Tibial nerve (tissue), 4 donors: Measurements from ENCODE around the gene SDF2L1. TPM values are rescaled to one million over a fixed set of nuclear protein-coding genes. Genes with fewer than 3 reads are reported as not detected.
"Not testable (repeated sequence)": the region's sequence is repeated elsewhere in the genome, so short reads cannot be mapped to it uniquely, and the experiment has no call there.

Experiments used
- DNase-seq, 2 donors: peaks; one replicate each; pipeline ENCODE4 v3.0.0-alpha.2; 2019; ENCODE audit warnings: low spot score in 2 of 2
- H3K27ac ChIP-seq, 4 donors: fragments of 200-600 bp; sonication (generic) in 3 of 4; one replicate each; pipeline ENCODE4 v1.5.1; 2017 to 2019; ENCODE audit warnings: mild to moderate bottlenecking in 1 of 4
- H3K27me3 ChIP-seq, 2 donors: fragments of 200-600 bp; sonication (generic) in 1 of 2; one replicate each; pipeline versions ENCODE4 v1.5.1 to v1.6.0; 2017 to 2019
- H3K36me3 ChIP-seq, 3 donors: fragments of 200-600 bp; sonication (generic); one replicate each; pipeline ENCODE4 v1.5.1; 2018 to 2019
- H3K4me1 ChIP-seq, 4 donors: fragments of 200-600 bp; sonication (generic) in 3 of 4; one replicate each; pipeline ENCODE4 v1.5.1; 2017 to 2019
- H3K4me3 ChIP-seq, 4 donors: fragments of 200-600 bp; sonication (generic) in 3 of 4; one replicate each; pipeline ENCODE4 v1.5.1; 2017 to 2019; ENCODE audit warnings: mild to moderate bottlenecking in 1 of 4, moderate library complexity in 1 of 4
- H3K9me3 ChIP-seq, 4 donors: fragments of 200-600 bp; sonication (generic) in 3 of 4; one replicate each; pipeline ENCODE4 v1.5.1; 2017 to 2019
- EP300 ChIP-seq, 2 donors: sonication (generic); formaldehyde crosslinking; IDR thresholded peaks; one replicate each; pipeline ENCODE4 v1.6.1; 2017; ENCODE audit warnings: antibody characterized with exemption in 2 of 2, mild to moderate bottlenecking in 1 of 2
- POLR2A ChIP-seq, 2 donors: fragments of 450-650 bp; IDR thresholded peaks; one replicate each; pipeline ENCODE4 v1.6.1; 2017; ENCODE audit warnings: antibody characterized with exemption in 2 of 2, mild to moderate bottlenecking in 2 of 2, moderate library complexity in 2 of 2
- WGBS, 2 donors: methylation state at CpG; one replicate each; pipeline ENCODE4 v1.1.5; 2018; 5-methylcytosine and 5-hydroxymethylcytosine counted together
- total RNA-seq, 4 donors: library from RNA; depleted of rRNA; stranded (reverse); fragments of >200 nt; gene quantifications; one replicate each; pipeline ENCODE4 v1.1.0, GENCODE V29; 2016
- TF ChIP-seq, protein P1 (sequence below), 5 experiments: fragments of 200-600 bp in 3 of 5; fragments of 450-650 bp in 2 of 5; sonication (generic) in 3 of 5; IDR thresholded peaks; one replicate each; pipeline ENCODE4 v1.5.1; 2016 to 2019; ENCODE audit warnings: antibody characterized with exemption in 5 of 5, mild to moderate bottlenecking in 3 of 5, moderate library complexity in 2 of 5

The SDF2L1 gene
- total RNA-seq, 4 donors from 2014 or later = 11.4 to 62.7 (median 31.5) TPM

DNA sequence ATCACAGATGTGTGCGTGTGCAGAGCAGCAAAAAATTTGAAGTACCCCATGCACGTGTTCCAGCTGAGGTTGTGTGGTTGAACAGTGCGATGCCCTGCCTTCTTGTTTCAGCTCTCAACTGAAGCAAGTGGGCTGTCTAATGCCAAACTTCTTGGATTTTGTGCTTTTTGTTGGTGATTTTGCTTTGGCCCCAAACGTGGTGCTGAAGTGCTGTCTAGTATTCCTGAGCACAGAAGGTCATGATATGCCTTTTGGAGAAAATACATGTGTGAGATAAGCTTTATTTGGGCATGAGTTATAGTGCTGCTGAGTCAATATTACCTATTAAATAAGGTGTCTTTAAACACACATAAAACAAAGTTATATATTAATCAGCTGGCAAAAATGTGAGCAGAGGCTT lies 26.4 kb upstream of the SDF2L1 start:
- DNase-seq = no peak
- H3K27me3 ChIP-seq = no peaks in the 10 kb centered on the region
- no peak overlapping the region for H3K27ac ChIP-seq
- H3K36me3 ChIP-seq = peaks cover 0 to 50% (median 14%) of the 10 kb centered on the region in 3 donors
- TF ChIP-seq EP300 (IDR thresholded peaks at IDR 0.05) = no peak
- no peak for TF ChIP-seq POLR2A (IDR thresholded peaks at IDR 0.05)
- TF ChIP-seq, protein P1, sequence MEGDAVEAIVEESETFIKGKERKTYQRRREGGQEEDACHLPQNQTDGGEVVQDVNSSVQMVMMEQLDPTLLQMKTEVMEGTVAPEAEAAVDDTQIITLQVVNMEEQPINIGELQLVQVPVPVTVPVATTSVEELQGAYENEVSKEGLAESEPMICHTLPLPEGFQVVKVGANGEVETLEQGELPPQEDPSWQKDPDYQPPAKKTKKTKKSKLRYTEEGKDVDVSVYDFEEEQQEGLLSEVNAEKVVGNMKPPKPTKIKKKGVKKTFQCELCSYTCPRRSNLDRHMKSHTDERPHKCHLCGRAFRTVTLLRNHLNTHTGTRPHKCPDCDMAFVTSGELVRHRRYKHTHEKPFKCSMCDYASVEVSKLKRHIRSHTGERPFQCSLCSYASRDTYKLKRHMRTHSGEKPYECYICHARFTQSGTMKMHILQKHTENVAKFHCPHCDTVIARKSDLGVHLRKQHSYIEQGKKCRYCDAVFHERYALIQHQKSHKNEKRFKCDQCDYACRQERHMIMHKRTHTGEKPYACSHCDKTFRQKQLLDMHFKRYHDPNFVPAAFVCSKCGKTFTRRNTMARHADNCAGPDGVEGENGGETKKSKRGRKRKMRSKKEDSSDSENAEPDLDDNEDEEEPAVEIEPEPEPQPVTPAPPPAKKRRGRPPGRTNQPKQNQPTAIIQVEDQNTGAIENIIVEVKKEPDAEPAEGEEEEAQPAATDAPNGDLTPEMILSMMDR (IDR thresholded peaks at IDR 0.05) = no peak
- H3K4me3 ChIP-seq = no peak overlapping the region
- WGBS, 2 donors = 80 to 81% methylated on average over 4 of the region's 4 CpGs
- H3K9me3 ChIP-seq = no peaks in the 10 kb centered on the region
- H3K4me1 ChIP-seq = peaks cover 0 to 27% (median 3%) of the 10 kb centered on the region in 4 donors

GRCh38 chr22:21617337-21617736 lies 24.8 kb upstream of the SDF2L1 start:
- not testable (repeated sequence) for H3K27ac ChIP-seq, H3K9me3 ChIP-seq, H3K27me3 ChIP-seq, H3K4me3 ChIP-seq, DNase-seq
- WGBS, 2 donors = 91 to 94% methylated on average over 6 of the region's 6 CpGs
- peaks cover 0 to 35% (median 8%) of the 10 kb centered on the region in 3 donors for H3K36me3 ChIP-seq
- peaks cover 0 to 41% (median 12%) of the 10 kb centered on the region in 4 donors for H3K4me1 ChIP-seq

DNA sequence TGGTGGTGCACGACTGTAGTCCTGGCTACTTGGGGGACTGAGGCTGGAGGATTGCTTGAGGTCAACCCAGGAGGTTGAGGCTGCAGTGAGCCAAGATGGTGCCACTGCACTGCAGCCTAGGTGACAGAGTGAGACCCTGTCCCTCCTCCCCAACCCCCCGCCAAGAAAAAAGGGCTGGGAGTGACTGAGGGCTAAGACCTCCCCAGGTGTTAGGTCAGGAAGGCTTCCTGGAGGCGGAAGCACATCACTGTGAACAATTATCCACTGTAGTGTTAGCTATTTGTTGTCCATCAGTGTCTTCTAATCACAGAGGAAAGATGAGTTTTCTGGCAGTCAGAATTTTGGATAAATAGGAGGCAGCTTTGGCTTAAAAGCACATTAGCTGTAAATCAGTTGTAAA lies 21.1 kb upstream of the SDF2L1 start:
- H3K4me3 ChIP-seq = no peak overlapping the region
- no peak for TF ChIP-seq POLR2A (IDR thresholded peaks at IDR 0.05)
- TF ChIP-seq EP300 (IDR thresholded peaks at IDR 0.05) = no peak
- TF ChIP-seq, protein P1 (IDR thresholded peaks at IDR 0.05) = no peak
- 74% methylated on average over 2 to 3 of the region's 3 CpGs for WGBS, 2 donors
- H3K4me1 ChIP-seq = peaks cover 0 to 75% (median 35%) of the 10 kb centered on the region in 4 donors
- H3K36me3 ChIP-seq = peaks cover 0 to 14% (median 0%) of the 10 kb centered on the region in 3 donors
- H3K27ac ChIP-seq = peak overlapping the region in 1 of 4 donors; percentile 3
- no peak for DNase-seq
- H3K27me3 ChIP-seq = no peaks in the 10 kb centered on the region
- no peaks in the 10 kb centered on the region for H3K9me3 ChIP-seq

DNA sequence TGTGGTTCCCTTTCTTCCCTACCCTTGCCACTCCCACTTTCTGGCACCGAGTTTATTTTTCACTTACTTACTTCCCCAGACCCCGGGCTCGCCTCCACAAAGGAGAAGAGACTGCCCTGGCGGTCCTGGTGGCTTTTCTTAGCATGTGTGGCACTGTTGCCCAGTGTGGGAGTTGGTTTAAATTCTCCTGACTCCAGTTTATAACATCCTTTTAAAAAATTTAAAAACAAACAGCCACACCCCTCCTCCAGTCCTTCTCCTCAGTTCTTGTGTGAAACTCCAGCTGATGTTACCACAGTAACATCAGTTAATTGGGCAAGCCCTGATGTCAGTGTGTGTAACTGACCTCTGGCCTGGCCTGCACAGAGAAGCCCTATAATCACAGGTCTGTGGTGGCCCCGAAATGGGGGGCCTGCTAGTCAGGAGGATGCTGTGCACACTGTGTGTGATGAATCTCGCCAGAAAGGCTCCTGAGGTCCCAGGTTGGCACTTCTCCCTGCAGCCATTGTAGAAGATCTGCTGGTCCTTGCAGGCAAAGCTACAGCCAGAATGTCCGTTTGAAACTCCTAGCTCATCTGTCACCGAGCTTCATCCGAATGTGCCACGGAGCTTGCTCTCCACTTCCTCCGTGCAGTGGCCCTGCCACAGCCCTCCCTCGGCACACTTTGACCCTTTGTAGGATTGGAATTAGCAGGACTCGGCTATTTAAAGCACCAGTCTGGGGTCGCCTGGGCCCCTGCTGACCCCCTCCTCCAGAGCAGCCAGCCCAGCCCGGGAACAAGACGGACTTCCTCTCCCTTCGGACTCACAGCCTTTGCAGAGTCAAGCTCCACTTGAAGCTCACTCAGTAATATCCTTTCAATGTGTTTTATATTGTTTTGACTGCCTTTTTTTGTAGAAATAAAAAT lies 19.8 kb upstream of the SDF2L1 start:
- H3K4me3 ChIP-seq = no peak overlapping the region
- no peaks in the 10 kb centered on the region for H3K27me3 ChIP-seq
- WGBS, 2 donors = 44 to 49% methylated on average over 17 of the region's 17 CpGs
- peaks cover 0 to 86% (median 35%) of the 10 kb centered on the region in 4 donors for H3K4me1 ChIP-seq
- peaks cover 0 to 14% (median 0%) of the 10 kb centered on the region in 3 donors for H3K36me3 ChIP-seq
- H3K9me3 ChIP-seq = no peaks in the 10 kb centered on the region
- peak in 1 of 2 donors; percentile 24 for DNase-seq
- no peak for TF ChIP-seq POLR2A (IDR thresholded peaks at IDR 0.05)
- TF ChIP-seq EP300 (IDR thresholded peaks at IDR 0.05) = no peak
- TF ChIP-seq, protein P1 (IDR thresholded peaks at IDR 0.05) = no peak
- peak overlapping the region in 3 of 4 donors; percentile 17 to 70 (median 42) for H3K27ac ChIP-seq

- Histone ChIP-seq H3K4me3 (no peak overlapping the region), H3K36me3 (peaks cover 0 to 14% (median 0%) of the 10 kb centered on the region in 3 donors), H3K27me3 (no peaks in the 10 kb centered on the region), H3K27ac (peak overlapping the region in 3 of 4 donors; percentile 29 to 77 (median 70)), H3K4me1 (peaks cover 0 to 86% (median 35%) of the 10 kb centered on the region in 4 donors), H3K9me3 (no peaks in the 10 kb centered on the region)
- TF ChIP-seq, protein P1 (IDR thresholded peaks at IDR 0.05) = no peak
- TF ChIP-seq POLR2A (IDR thresholded peaks at IDR 0.05) = no peak
- TF ChIP-seq EP300 (IDR thresholded peaks at IDR 0.05) = no peak
- WGBS, 2 donors = 72 to 74% methylated on average over 23 of the region's 23 CpGs
- no peak for DNase-seq
Measured at GRCh38 chr22:21622919-21623647, 19.0 kb upstream of the SDF2L1 start.
